Left forelimb (tissue), 1 donor: ENCODE data around the gene DEDD.

ENCODE experiments used
- DNase-seq: peaks from one replicate; pipeline ENCODE4 v3.0.0-alpha.2; 2018; ENCODE audit warnings: low spot score

Gene DEDD

GRCh38 chr1:161092621-161093028 is 39.8 kb downstream of the DEDD start:
- peak; percentile 30 for DNase-seq

DNA sequence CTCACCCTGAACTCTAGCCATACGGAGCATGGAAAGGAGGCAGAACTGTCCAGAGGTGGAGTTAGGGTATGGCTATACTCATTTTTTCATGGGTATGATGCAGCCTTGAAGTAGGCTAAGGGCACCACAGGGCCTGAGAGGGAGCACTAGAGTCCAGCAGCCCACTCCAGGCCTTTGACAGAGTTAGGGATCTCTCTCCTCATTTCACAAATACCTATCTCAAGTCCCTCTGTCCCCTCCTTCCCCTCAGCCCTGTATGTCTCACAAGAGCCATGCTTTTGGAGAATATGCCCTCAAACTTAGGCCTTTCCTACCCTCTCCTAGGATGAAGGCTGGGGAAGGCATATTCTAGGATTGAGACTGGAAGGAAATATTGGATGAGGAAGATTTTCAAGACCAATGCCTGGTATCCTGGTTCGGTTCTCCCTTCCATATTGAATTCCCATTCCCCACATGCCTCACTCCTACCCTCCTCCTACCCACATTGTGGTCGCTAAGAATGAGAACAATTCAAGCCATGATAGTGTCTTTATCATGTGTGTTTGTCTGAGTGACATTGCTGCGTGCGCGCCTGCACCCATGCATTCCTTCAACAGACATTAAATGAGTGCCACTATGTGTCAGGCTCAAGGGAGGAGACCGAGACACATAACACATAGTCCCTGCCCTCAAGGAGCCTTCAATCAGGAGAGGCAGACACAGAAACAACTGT is 40.5 kb downstream of the DEDD start:
- peak; percentile 26 for DNase-seq

GRCh38 chr1:161091093-161091492 is 41.4 kb downstream of the DEDD start:
- no peak for DNase-seq

DNA sequence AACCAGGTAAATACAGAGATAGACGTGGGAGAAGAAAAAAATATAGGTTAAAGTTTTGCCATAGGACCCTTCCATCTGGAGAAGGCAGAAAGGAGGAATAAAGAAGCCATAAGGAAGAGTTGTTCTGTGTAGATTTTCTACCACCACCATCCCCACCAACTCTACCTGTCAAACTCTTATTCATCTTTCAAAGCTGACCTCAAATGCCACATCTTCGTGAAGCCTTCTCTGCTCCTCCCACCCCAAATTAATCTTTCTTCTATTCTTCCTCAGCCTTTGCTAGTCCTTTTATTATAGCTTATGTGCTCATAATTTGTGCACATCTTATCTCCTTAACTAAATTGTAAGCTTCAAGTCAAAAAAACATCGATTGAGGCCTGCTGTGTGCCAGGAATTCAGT is 41.9 kb downstream of the DEDD start:
- no peak for DNase-seq

GRCh38 chr1:161089938-161090337 is 42.5 kb downstream of the DEDD start:
- no peak for DNase-seq

DNA sequence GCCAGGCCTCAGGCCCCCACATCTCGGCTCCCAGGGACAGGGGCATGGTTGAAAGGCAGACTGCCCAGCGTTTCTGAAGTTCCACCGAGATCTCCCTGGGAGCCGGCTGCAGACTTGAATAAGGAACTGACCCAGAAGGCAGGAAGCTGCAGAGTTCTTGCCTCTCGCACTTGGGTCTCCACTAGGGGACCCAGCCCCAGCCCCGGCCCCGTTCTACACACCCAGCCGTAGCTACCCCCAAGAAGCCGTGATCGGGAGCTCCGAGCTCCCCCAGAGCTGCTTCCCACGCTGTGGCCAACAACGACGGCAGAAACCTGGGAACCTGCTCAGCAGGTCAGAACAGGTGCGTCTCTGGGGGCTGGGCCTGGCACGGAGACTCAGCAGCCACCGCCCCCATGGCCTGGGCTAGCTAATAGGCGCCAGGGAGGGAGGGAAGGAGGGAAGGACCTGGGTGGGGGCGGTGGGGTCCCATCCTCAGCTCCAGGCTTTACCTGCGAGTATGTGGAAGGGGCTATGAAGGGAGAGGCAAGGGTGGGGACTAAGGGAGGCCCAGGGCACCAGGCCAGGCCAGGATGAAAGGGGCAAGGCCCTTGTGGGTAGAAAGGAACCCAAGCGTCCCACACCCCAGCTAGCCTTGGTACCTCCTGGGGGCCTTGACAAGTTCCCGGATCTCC is 43.1 kb downstream of the DEDD start, which contains the start of gene NECTIN4:
Gene NECTIN4, minus strand, starts transcription at position 308 of the 674 bp plus-strand sequence. Its CDS starts 262 bp downstream, at position 46.
- peak; percentile 54 for DNase-seq

GRCh38 chr1:161088587-161089110 is 43.8 kb downstream of the DEDD start:
- DNase-seq, result peak; percentile 23

GRCh38 chr1:161086457-161086856 is 46.0 kb downstream of the DEDD start:
- DNase-seq, result no peak

- DNase-seq, result no peak
Measured at GRCh38 chr1:161085165-161085564, 47.3 kb downstream of the DEDD start.

DNA sequence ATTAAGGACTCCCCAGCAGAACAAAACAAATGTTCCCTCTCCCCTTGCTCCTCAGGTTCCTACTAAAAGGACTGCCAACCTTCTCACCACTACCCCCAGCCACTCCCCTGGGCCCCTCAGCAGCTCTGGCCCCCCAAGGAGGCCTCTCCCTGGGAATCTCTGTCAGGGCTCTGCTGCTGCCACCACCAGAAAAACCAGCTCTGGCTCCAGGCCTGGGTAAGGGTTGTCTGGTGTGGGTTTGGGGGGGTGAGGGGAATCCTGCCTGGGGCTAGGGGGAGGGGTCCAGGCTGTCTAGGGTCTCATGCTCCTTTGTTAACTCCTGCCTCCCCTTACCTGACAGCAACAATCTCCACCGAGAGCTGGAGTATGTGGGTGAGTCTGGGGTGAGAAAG is 47.9 kb downstream of the DEDD start:
- no peak for DNase-seq

- no peak for DNase-seq
Measured at GRCh38 chr1:161083748-161084596, 48.5 kb downstream of the DEDD start.

GRCh38 chr1:161082996-161083747 is 49.3 kb downstream of the DEDD start:
- no peak for DNase-seq

DNA sequence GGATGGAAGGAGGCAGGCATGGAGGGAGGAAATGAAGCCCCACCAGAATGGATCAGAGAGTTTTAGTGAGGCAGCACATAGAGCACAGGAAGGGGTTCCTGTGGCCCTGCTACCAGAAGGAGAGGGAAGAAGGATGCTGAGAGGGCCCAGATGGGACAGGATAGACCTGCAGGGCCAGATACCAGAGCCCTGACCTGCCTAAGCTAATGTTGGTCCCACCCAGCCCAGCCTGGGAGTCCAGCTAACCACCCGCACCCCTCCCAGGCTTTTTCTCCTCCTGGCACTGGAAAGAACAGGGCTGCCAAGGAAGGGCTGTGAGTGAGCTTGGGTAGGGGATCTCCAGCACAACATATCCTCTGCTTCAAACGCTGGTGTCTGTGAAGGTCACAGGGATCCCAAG is 50.0 kb downstream of the DEDD start:
- no peak for DNase-seq

GRCh38 chr1:161081519-161081918 is 50.9 kb downstream of the DEDD start:
- DNase-seq, result no peak

DNA sequence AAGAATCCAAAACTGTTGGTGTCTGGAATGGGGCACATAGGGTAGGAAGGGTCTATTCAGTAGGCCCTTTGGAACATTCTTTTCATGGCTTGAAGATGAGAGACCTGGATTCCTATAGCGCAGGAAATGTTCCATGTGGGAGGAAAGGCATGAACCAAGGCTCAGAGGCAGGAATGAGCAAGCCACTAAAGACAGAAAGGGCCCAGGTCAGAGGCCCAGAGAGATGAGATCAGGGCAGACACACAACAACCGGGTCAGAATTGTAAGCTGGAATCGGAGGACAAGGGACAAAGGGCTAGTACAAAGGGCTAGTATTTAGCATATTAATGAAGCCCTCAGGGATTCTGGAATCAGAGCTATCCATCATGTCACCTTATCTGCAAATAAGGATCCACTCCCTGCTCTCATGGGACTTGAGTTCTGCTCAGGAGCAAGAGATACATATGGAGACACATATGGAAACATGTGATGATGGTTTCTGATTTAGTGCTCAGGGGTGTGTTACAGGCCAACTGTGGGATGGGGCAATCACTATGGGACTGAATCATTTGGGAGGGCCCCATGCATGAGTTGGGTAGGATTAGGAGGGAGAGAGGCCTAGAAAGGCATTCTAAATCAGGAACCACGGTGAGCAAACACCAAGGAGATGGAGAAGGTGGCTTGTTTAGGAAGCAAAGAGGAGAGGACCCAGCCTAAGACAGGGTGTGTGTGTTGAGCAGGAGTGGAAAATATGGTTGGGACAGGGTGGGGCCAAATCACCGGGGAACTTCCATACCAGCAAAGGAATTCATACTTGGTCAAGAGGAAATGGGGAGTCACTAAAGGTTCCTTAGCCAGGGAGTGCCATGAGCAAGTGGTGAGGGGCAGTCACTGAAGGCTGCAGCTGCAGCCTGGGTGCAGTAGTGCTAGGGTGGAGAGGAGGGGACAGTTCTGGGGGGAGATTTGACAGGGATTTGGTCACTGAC is 51.7 kb downstream of the DEDD start:
- no peak for DNase-seq

DNA sequence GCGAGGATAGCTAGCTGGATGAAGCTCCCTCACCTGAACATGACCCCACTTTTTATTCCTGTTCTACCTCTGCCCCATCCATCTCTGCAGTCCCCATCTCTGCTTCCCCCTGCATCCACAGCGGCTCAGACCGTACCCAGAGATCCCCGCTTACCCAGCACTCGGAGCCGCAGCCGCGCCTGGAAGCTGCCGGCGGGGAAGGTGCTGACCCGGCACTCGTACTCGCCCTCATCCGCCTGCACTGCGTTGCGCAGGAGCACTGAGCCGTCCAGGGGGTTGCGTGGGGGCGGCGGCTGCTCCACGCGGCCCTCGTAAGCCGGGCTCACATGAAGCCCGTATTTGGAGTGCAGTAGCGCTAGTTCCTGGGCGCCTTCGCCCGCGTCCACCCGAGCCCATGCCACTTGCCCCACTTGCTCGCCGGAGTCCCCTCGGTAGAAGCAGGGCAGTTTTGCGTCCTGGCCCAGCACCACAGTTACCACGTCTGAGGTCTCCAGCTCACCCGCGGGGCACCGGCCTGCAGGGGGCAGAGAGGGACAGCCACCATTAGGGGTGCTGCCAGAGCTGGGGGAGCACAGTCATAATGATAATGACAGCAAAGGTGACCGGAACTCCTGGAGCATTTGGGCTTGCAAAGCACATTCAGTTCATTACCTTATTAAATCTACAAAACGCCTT is 52.9 kb downstream of the DEDD start:
- DNase-seq, result no peak

DNA sequence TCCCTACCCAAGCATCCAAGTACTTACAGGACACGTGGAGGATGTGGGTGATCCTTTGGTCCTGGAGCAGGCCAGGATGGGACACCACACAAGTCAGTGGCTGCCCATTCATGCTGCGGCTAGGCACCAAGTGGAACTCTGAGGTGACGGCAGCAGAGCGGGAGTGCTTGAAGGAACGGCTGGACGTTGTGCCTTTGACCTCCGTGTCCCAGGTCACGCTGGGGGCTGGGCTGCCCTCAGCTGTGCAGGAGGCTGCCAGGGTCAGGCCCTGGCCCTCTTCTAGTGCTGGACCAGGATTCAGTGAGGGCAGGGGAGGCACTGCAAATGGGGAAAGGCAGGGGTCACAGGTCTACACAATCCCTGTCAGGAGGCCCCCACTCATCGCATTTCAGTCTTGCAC is 55.0 kb downstream of the DEDD start:
- DNase-seq, result no peak

DNA sequence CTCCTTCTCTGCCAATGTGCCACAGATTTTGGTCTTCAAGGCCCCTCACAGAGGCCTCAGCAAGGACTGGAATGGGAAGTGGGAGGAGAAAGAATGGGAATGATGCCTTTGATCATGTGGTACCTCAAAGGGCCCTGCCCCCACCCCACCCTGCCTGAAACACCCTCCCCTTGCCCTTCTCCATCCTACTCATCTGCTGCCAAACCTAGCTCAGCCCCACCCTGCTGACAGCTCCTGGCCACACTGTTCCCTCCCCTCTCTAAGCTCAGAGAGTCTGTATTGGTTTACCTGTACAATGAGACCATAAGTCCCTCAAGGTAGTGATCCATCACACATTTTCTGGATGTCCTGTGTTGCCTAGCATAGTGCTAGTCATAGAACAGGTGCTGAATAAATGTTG is 56.1 kb downstream of the DEDD start:
- no peak for DNase-seq

DNA sequence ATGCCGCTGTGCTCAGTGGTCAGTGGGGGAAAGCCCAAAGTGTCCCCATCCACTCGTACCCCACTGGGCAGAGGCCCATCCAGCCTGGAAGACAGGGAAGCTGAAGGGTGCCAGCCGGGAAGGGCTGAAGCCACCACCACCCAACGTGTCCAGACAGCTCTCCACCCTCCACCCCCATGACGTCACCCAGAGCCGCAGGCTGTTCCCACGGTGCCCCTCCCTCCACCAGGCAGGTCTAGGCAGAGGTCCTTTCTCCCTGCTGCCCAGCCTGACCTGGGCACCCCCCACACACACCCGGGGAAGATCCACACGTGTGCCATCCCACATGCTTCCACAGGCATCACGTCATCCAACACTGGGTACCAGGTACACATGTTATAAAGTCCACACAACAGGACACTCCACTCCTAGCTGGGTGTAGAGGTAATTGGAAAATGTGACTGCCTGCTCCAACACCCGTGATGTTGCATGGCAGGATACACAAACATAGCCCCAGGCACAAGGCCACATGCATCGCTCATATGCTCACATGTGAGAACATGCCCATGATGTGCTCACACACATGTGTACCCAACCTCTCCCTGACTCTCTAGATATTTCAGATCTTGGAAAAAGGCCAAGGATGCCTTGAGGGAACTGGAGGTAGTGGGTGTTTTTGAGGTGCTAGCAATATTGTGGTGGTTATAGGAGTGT is 57.6 kb downstream of the DEDD start:
- DNase-seq, result no peak
